ENCODE results near the gene SH3BP5L.

The SH3BP5L gene

DNA sequence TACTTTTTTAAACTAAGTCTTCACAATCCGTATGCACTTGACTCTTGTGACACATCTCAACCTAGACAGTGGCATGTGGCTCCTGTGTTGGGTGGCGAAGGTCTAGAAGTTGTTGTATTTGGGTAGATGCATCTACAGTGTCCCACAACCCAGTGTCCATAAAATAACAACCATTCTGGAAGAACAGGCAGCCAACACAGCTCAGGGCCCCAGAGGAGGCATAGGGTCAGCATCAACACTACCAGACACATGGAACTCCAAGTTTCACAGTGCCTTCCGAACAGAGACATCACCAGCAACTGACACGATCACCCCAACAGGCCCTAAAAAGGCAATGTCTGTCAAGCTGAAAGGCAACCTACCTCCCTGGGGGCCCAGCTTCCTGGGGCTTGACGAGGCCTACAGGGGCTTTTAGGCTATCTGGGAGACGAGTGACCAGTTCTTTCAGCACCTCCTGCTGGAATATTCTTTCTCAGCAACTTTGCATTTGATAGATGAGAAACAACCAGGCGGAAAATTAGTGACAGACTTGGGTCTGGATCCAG, 5.6 kb downstream of the SH3BP5L start:
- H3K4me3 ChIP-seq, result no peak overlapping the region
- intact Hi-C loops (cut with DNase I; ENCODE audit: low total_unique reads), result no loop called here
- no peaks in the 10 kb centered on the region for H3K9me3 ChIP-seq
- DNase-seq, result peak in 1 of 2 donors; percentile 31
- no peak for TF ChIP-seq CTCF (IDR thresholded peaks at IDR 0.05)
- no peak overlapping the region for H3K27ac ChIP-seq
- peaks cover 0 to 67% (median 51%) of the 10 kb centered on the region in 4 donors for H3K4me1 ChIP-seq
- H3K36me3 ChIP-seq, result peaks cover 19 to 58% (median 36%) of the 10 kb centered on the region in 3 donors
- H3K27me3 ChIP-seq, result no peaks in the 10 kb centered on the region

- Histone ChIP-seq H3K36me3 (peaks cover 33 to 63% (median 50%) of the 10 kb centered on the region in 3 donors), H3K9me3 (no peaks in the 10 kb centered on the region), H3K4me3 (no peak overlapping the region), H3K4me1 (peaks cover 0 to 53% (median 38%) of the 10 kb centered on the region in 4 donors), H3K27ac (no peak overlapping the region), H3K27me3 (no peaks in the 10 kb centered on the region)
- intact Hi-C loops (cut with DNase I; ENCODE audit: low total_unique reads), result no loop called here
- no peak for TF ChIP-seq CTCF (IDR thresholded peaks at IDR 0.05)
- no peak for DNase-seq
Measured at GRCh38 chr1:248818505-248819374, 7.0 kb downstream of the SH3BP5L start.

DNA sequence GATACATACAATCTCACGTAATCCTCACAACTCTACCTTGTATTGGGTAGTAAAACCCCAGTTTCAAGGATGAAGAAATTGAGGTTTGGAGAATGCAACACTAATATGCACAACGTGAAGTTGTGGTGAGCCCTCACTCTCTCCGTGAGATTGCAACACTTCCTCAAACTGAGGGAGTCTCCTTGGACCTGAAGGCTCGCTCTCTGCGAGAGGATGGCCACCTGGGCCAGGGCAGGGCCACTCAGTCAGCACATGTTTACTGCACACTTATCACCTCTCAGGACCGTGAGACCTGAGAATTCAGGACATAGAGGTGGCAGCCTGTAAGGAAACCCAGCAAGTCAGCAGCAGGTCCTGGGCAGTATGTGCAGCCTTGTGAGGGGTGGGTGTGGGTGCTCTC, 8.7 kb downstream of the SH3BP5L start:
- Histone ChIP-seq H3K27me3 (no peaks in the 10 kb centered on the region), H3K9me3 (no peaks in the 10 kb centered on the region), H3K27ac (no peak overlapping the region), H3K36me3 (peaks cover 46 to 76% (median 66%) of the 10 kb centered on the region in 3 donors), H3K4me3 (no peak overlapping the region), H3K4me1 (peaks cover 0 to 37% (median 22%) of the 10 kb centered on the region in 4 donors)
- intact Hi-C loops (cut with DNase I; ENCODE audit: low total_unique reads), result no loop called here
- DNase-seq, result no peak
- no peak for TF ChIP-seq CTCF (IDR thresholded peaks at IDR 0.05)

- DNase-seq, result no peak
- intact Hi-C loops (cut with DNase I; ENCODE audit: low total_unique reads), result no loop called here
- Histone ChIP-seq H3K4me1 (peaks cover 0 to 32% (median 18%) of the 10 kb centered on the region in 4 donors), H3K4me3 (no peak overlapping the region), H3K27me3 (no peaks in the 10 kb centered on the region), H3K9me3 (no peaks in the 10 kb centered on the region), H3K36me3 (peaks cover 52 to 82% (median 74%) of the 10 kb centered on the region in 3 donors), H3K27ac (no peak overlapping the region)
- TF ChIP-seq CTCF (IDR thresholded peaks at IDR 0.05), result no peak
Measured at GRCh38 chr1:248816042-248816851, 9.5 kb downstream of the SH3BP5L start.

GRCh38 chr1:248815407-248816034, 10.2 kb downstream of the SH3BP5L start:
- no peak for TF ChIP-seq CTCF (IDR thresholded peaks at IDR 0.05)
- Histone ChIP-seq H3K4me1 (peaks cover 0 to 32% (median 18%) of the 10 kb centered on the region in 4 donors), H3K27ac (no peak overlapping the region), H3K9me3 (no peaks in the 10 kb centered on the region), H3K4me3 (no peak overlapping the region), H3K27me3 (no peaks in the 10 kb centered on the region), H3K36me3 (peaks cover 53 to 82% (median 80%) of the 10 kb centered on the region in 3 donors)
- DNase-seq, result no peak
- intact Hi-C loops (cut with DNase I; ENCODE audit: low total_unique reads), result no loop called here

Measured in tibial artery (tissue), 4 donors.